Sigmoid colon (tissue), 7 donors: Measurements from ENCODE around the gene TEX36. TPM values are rescaled to one million over a fixed set of nuclear protein-coding genes. Genes with fewer than 3 reads are reported as not detected.
"Not testable (repeated sequence)": the region's sequence is repeated elsewhere in the genome, so short reads cannot be mapped to it uniquely, and the experiment has no call there.

Experiments
- DNase-seq: peaks from one replicate; pipeline ENCODE4 v3.0.0-alpha.2; 2019
- H3K27ac ChIP-seq, 4 donors: fragments of 200-600 bp; sonication (generic); one replicate each; pipeline ENCODE4 v1.5.1; 2016 to 2019; ENCODE audit warnings: mild to moderate bottlenecking in 1 of 4
- H3K27me3 ChIP-seq, 3 donors: fragments of 200-600 bp; sonication (generic); one replicate each; pipeline ENCODE4 v1.5.1; 2019; ENCODE audit warnings: mild to moderate bottlenecking in 1 of 3
- H3K36me3 ChIP-seq, 4 donors: fragments of 200-600 bp; sonication (generic); one replicate each; pipeline ENCODE4 v1.5.1; 2016 to 2019
- H3K4me1 ChIP-seq, 4 donors: fragments of 200-600 bp; sonication (generic); one replicate each; pipeline ENCODE4 v1.5.1; 2017 to 2019
- H3K4me3 ChIP-seq, 4 donors: fragments of 200-600 bp; sonication (generic); one replicate each; pipeline ENCODE4 v1.5.1; 2017 to 2019; ENCODE audit warnings: mild to moderate bottlenecking in 2 of 4, moderate library complexity in 1 of 4
- H3K9me3 ChIP-seq, 4 donors: fragments of 200-600 bp in 3 of 4; sonication (generic) in 3 of 4; one replicate each; pipeline versions ENCODE4 v1.5.1 to v1.6.1; 2013 to 2019
- CTCF ChIP-seq, 4 experiments: fragments of 450-650 bp in 3 of 4; fragments of 200-600 bp in 1 of 4; IDR thresholded peaks; one replicate each; pipeline ENCODE4 v1.5.1; 2016 to 2019; ENCODE audit warnings: antibody characterized with exemption in 4 of 4, mild to moderate bottlenecking in 3 of 4, moderate library complexity in 2 of 4
- EP300 ChIP-seq, 4 donors: sonication (generic); formaldehyde crosslinking; IDR thresholded peaks; one replicate each; pipeline ENCODE4 v1.6.1; 2017; ENCODE audit warnings: antibody characterized with exemption in 4 of 4
- POLR2A ChIP-seq, 2 donors: fragments of 450-650 bp; IDR thresholded peaks; one replicate each; pipeline ENCODE4 v1.6.1; 2016; ENCODE audit warnings: antibody characterized with exemption in 2 of 2, mild to moderate bottlenecking in 2 of 2, moderate library complexity in 2 of 2
- POLR2AphosphoS5 ChIP-seq, 4 donors: sonication (generic); formaldehyde crosslinking; IDR thresholded peaks; one replicate each; pipeline ENCODE4 v1.6.1; 2017; ENCODE audit warnings: antibody characterized with exemption in 4 of 4
- WGBS, 2 donors: extraction: QIAGEN DNeasy Blood & Tissue Kit; methylation state at CpG; one replicate each; pipeline ENCODE4 v1.1.7; 2013; 5-methylcytosine and 5-hydroxymethylcytosine counted together
- intact Hi-C: fragments of 100-400 bp; cut with DNase I; formaldehyde crosslinking; loops from one replicate; pipeline ENCODE4 v1.15.1; 2023
- polyA plus RNA-seq, 3 donors: library from polyadenylated mRNA; stranded (reverse); fragments of 200-250 nt; gene quantifications; one replicate each; pipeline ENCODE4 v1.2.3, GENCODE V29; 2013
- total RNA-seq, 4 donors: library from RNA; depleted of rRNA; stranded (reverse); fragments of >200 nt; gene quantifications; one replicate each; pipeline ENCODE4 v1.1.0, GENCODE V29; 2016
- donor health status: healthy with polysubstance abuse.
- donor health status: Bipolar disorder and iron deficiency.
- donor health status: healthy.

Gene TEX36
- total and polyA plus RNA-seq, 7 donors, result not detected

- no peaks in the 10 kb centered on the region for H3K27me3 ChIP-seq
- no peak overlapping the region for H3K4me3 ChIP-seq
- TF ChIP-seq POLR2AphosphoS5 (IDR thresholded peaks at IDR 0.05) (no peak), POLR2A (IDR thresholded peaks at IDR 0.05) (no peak), EP300 (IDR thresholded peaks at IDR 0.05) (no peak), CTCF (IDR thresholded peaks at IDR 0.05) (no peak)
- no peaks in the 10 kb centered on the region for H3K4me1 ChIP-seq
- H3K36me3 ChIP-seq, result no peaks in the 10 kb centered on the region
- intact Hi-C loops, result no loop called here
- WGBS, 2 donors, result 82 to 85% methylated on average over 6 of the region's 6 CpGs
- no peaks in the 10 kb centered on the region for H3K9me3 ChIP-seq
- no peak overlapping the region for H3K27ac ChIP-seq
- DNase-seq, result no peak
Measured at GRCh38 chr10:125699562-125700143, 16.7 kb upstream of the TEX36 start.

GRCh38 chr10:125698481-125698998, 15.6 kb upstream of the TEX36 start:
- H3K9me3 ChIP-seq, result no peaks in the 10 kb centered on the region
- TF ChIP-seq POLR2A (IDR thresholded peaks at IDR 0.05), result no peak
- TF ChIP-seq POLR2AphosphoS5 (IDR thresholded peaks at IDR 0.05), result no peak
- no peak for TF ChIP-seq EP300 (IDR thresholded peaks at IDR 0.05)
- no peak overlapping the region for H3K4me3 ChIP-seq
- H3K27me3 ChIP-seq, result no peaks in the 10 kb centered on the region
- H3K4me1 ChIP-seq, result no peaks in the 10 kb centered on the region
- no peak for DNase-seq
- intact Hi-C loops, result no loop called here
- 83 to 86% methylated on average over 9 of the region's 9 CpGs for WGBS, 2 donors
- no peak overlapping the region for H3K27ac ChIP-seq
- H3K36me3 ChIP-seq, result no peaks in the 10 kb centered on the region

GRCh38 chr10:125696884-125697283, 13.9 kb upstream of the TEX36 start:
- intact Hi-C loops, DNase-seq, H3K4me3 ChIP-seq, H3K4me1 ChIP-seq, H3K9me3 ChIP-seq, H3K36me3 ChIP-seq, H3K27ac ChIP-seq, H3K27me3 ChIP-seq: not testable (repeated sequence)
- 84 to 92% methylated on average over 6 of the region's 6 CpGs for WGBS, 2 donors

GRCh38 chr10:125694883-125695282, 11.9 kb upstream of the TEX36 start:
- H3K27ac ChIP-seq, result no peak overlapping the region
- peaks cover 0 to 5% (median 0%) of the 10 kb centered on the region in 4 donors for H3K4me1 ChIP-seq
- H3K9me3 ChIP-seq, result no peaks in the 10 kb centered on the region
- no peak overlapping the region for H3K4me3 ChIP-seq
- 37 to 67% methylated on average over 1 of the region's 1 CpG for WGBS, 2 donors
- no peak for TF ChIP-seq EP300 (IDR thresholded peaks at IDR 0.05)
- no peak for TF ChIP-seq POLR2AphosphoS5 (IDR thresholded peaks at IDR 0.05)
- TF ChIP-seq CTCF (IDR thresholded peaks at IDR 0.05), result no peak
- no peak for TF ChIP-seq POLR2A (IDR thresholded peaks at IDR 0.05)
- intact Hi-C loops, result no loop called here
- H3K27me3 ChIP-seq, result no peaks in the 10 kb centered on the region
- no peak for DNase-seq
- no peaks in the 10 kb centered on the region for H3K36me3 ChIP-seq

- TF ChIP-seq POLR2A (IDR thresholded peaks at IDR 0.05), result no peak
- TF ChIP-seq POLR2AphosphoS5 (IDR thresholded peaks at IDR 0.05), result no peak
- TF ChIP-seq EP300 (IDR thresholded peaks at IDR 0.05), result no peak
- TF ChIP-seq CTCF (IDR thresholded peaks at IDR 0.05), result no peak
- DNase-seq, result no peak
- no peaks in the 10 kb centered on the region for H3K9me3 ChIP-seq
- no peak overlapping the region for H3K27ac ChIP-seq
- peaks cover 0 to 7% (median 0%) of the 10 kb centered on the region in 4 donors for H3K4me1 ChIP-seq
- H3K4me3 ChIP-seq, result no peak overlapping the region
- 83 to 88% methylated on average over 2 of the region's 2 CpGs for WGBS, 2 donors
- H3K27me3 ChIP-seq, result no peaks in the 10 kb centered on the region
- no peaks in the 10 kb centered on the region for H3K36me3 ChIP-seq
- intact Hi-C loops, result no loop called here
Measured at GRCh38 chr10:125693524-125693847, 10.5 kb upstream of the TEX36 start.
